Esophagus muscularis mucosa (tissue), 4 donors: ENCODE data around the gene P3H3. TPM values are rescaled to one million over a fixed set of nuclear protein-coding genes. Genes with fewer than 3 reads are reported as not detected.

Experiments
- DNase-seq: peaks from one replicate; pipeline ENCODE4 v3.0.0-alpha.2; 2017; ENCODE audit errors: extremely low spot score
- H3K27ac ChIP-seq, 4 donors: fragments of 200-600 bp; sonication (generic); replicated peaks in 1 of 4; 1 replicate in 3 of 4; 2 replicates in 1 of 4; pipeline ENCODE4 v1.5.1; 2016 to 2019; ENCODE audit warnings: mild to moderate bottlenecking in 1 of 4
- H3K27me3 ChIP-seq, 4 donors: fragments of 200-600 bp; sonication (generic); one replicate each; pipeline versions ENCODE4 v1.5.1 to v1.6.0; 2016 to 2019
- H3K36me3 ChIP-seq, 4 donors: fragments of 200-600 bp; sonication (generic); one replicate each; pipeline ENCODE4 v1.5.1; 2016 to 2019
- H3K4me1 ChIP-seq, 4 donors: fragments of 200-600 bp; sonication (generic); one replicate each; pipeline ENCODE4 v1.5.1; 2016 to 2019
- H3K4me3 ChIP-seq, 4 donors: fragments of 200-600 bp; sonication (generic); 1 replicate in 2 of 4; 2 replicates in 2 of 4; pipeline ENCODE4 v1.5.1; 2016 to 2019; ENCODE audit warnings: mild to moderate bottlenecking in 4 of 4, moderate library complexity in 1 of 4
- H3K9me3 ChIP-seq, 4 donors: fragments of 200-600 bp; sonication (generic); 1 replicate in 3 of 4; 2 replicates in 1 of 4; pipeline ENCODE4 v1.5.1; 2016 to 2019
- CTCF ChIP-seq, 3 experiments: fragments of 200-600 bp in 2 of 3; fragments of 450-650 bp in 1 of 3; sonication (generic) in 2 of 3; IDR thresholded peaks; one replicate each; pipeline ENCODE4 v1.5.1; 2017 to 2019; ENCODE audit warnings: antibody characterized with exemption in 3 of 3, mild to moderate bottlenecking in 2 of 3, moderate library complexity in 1 of 3
- EP300 ChIP-seq: sonication (generic); formaldehyde crosslinking; IDR thresholded peaks from one replicate; pipeline ENCODE4 v1.6.1; 2017; ENCODE audit warnings: antibody characterized with exemption
- POLR2A ChIP-seq: fragments of 450-650 bp; IDR thresholded peaks from one replicate; pipeline ENCODE4 v1.6.1; 2017; ENCODE audit warnings: antibody characterized with exemption, moderate library complexity, mild to moderate bottlenecking, low read depth
- POLR2AphosphoS5 ChIP-seq, 2 donors: sonication (generic); formaldehyde crosslinking; IDR thresholded peaks; one replicate each; pipeline ENCODE4 v1.6.1; 2017; ENCODE audit warnings: antibody characterized with exemption in 2 of 2
- WGBS: methylation state at CpG from one replicate; pipeline ENCODE4 v1.1.5; 2018; 5-methylcytosine and 5-hydroxymethylcytosine counted together
- intact Hi-C: fragments of 100-400 bp; cut with DNase I; formaldehyde crosslinking; loops from one replicate; pipeline ENCODE4 v1.15.1; 2023
- total RNA-seq, 4 donors: library from RNA; depleted of rRNA; stranded (reverse); fragments of >200 nt; gene quantifications; one replicate each; pipeline versions ENCODE4 v1.1.0 to v1.2.1, GENCODE V29; 2016

The P3H3 gene
- total RNA-seq, 4 donors from 2014 or later = 16.4 to 30.7 (median 26.8) TPM

GRCh38 chr12:6823182-6824084, 4.8 kb upstream of the P3H3 start:
- intact Hi-C loops = no loop called here
- DNase-seq = no peak
- 65% methylated on average over 7 of the region's 12 CpGs for WGBS
- no peak overlapping the region for H3K27ac ChIP-seq
- peaks cover 25 to 62% (median 56%) of the 10 kb centered on the region in 4 donors for H3K4me1 ChIP-seq
- H3K27me3 ChIP-seq = peaks cover 0 to 38% (median 5%) of the 10 kb centered on the region in 4 donors
- no peaks in the 10 kb centered on the region for H3K36me3 ChIP-seq
- TF ChIP-seq CTCF (IDR thresholded peaks at IDR 0.05) = no peak
- no peak for TF ChIP-seq POLR2A
- no peak for TF ChIP-seq POLR2AphosphoS5 (IDR thresholded peaks at IDR 0.05)
- no peak for TF ChIP-seq EP300
- no peaks in the 10 kb centered on the region for H3K9me3 ChIP-seq
- H3K4me3 ChIP-seq = no peak overlapping the region

- H3K27ac ChIP-seq = no peak overlapping the region
- intact Hi-C loops = no loop called here
- H3K4me3 ChIP-seq = no peak overlapping the region
- peaks cover 25 to 68% (median 61%) of the 10 kb centered on the region in 4 donors for H3K4me1 ChIP-seq
- H3K9me3 ChIP-seq = no peaks in the 10 kb centered on the region
- TF ChIP-seq POLR2A = no peak
- no peak for TF ChIP-seq EP300
- TF ChIP-seq POLR2AphosphoS5 (IDR thresholded peaks at IDR 0.05) = no peak
- TF ChIP-seq CTCF (IDR thresholded peaks at IDR 0.05) = no peak
- H3K27me3 ChIP-seq = peaks cover 0 to 38% (median 5%) of the 10 kb centered on the region in 4 donors
- H3K36me3 ChIP-seq = no peaks in the 10 kb centered on the region
- 94% methylated on average over 36 of the region's 37 CpGs for WGBS
- DNase-seq = no peak
These were observed 4.0 kb upstream of the P3H3 start for GRCh38 chr12:6824085-6824775.

- TF ChIP-seq EP300 (no peak), POLR2A (no peak), CTCF (IDR thresholded peaks at IDR 0.05) (no peak), POLR2AphosphoS5 (IDR thresholded peaks at IDR 0.05) (no peak)
- 46% methylated on average over 12 of the region's 12 CpGs for WGBS
- H3K27me3 ChIP-seq = peaks cover 0 to 38% (median 5%) of the 10 kb centered on the region in 4 donors
- peaks cover 30 to 75% (median 68%) of the 10 kb centered on the region in 4 donors for H3K4me1 ChIP-seq
- intact Hi-C loops = loop anchor here (5.0 kb wide), 2 partner anchors 73 to 208 kb away; partner anchors contain the start of gene MLF2
- H3K9me3 ChIP-seq = no peaks in the 10 kb centered on the region
- H3K27ac ChIP-seq = peak overlapping the region in 2 of 4 donors; percentile 20 to 21
- no peaks in the 10 kb centered on the region for H3K36me3 ChIP-seq
- no peak for DNase-seq
- H3K4me3 ChIP-seq = peak overlapping the region; percentile 14 to 46 (median 26)
These were observed 3.3 kb upstream of the P3H3 start for GRCh38 chr12:6824901-6825381.

GRCh38 chr12:6825398-6826124, 2.6 kb upstream of the P3H3 start:
- Histone ChIP-seq H3K27me3 (peaks cover 0 to 38% (median 5%) of the 10 kb centered on the region in 4 donors), H3K27ac (peak overlapping the region in 2 of 4 donors; percentile 20 to 21), H3K9me3 (no peaks in the 10 kb centered on the region), H3K4me1 (peaks cover 30 to 80% (median 74%) of the 10 kb centered on the region in 4 donors), H3K36me3 (peaks cover 0 to 5% (median 2%) of the 10 kb centered on the region in 4 donors), H3K4me3 (peak overlapping the region; percentile 14 to 46 (median 26))
- peak; percentile 97 for DNase-seq
- intact Hi-C loops = loop anchor here (5.0 kb wide), 2 partner anchors 73 to 208 kb away; partner anchors contain the start of gene MLF2
- TF ChIP-seq POLR2A (no peak), POLR2AphosphoS5 (IDR thresholded peaks at IDR 0.05) (peak in 1 of 2 donors; percentile 58), CTCF (IDR thresholded peaks at IDR 0.05) (peak; percentile 84 to 95 (median 92))
- WGBS = 14% methylated on average over 6 of the region's 19 CpGs
